DND-41 (cell line): ENCODE measurements around the gene SPATS2.

Experiments used
- CTCF ChIP-seq: IDR thresholded peaks from 2 replicates; pipeline ENCODE4 v1.5.1; 2012; ENCODE audit warnings: borderline replicate concordance, low read length, moderate library complexity, mild to moderate bottlenecking; ENCODE audit not compliant: poor library complexity, severe bottlenecking; ENCODE audit errors: extremely low read depth
- EZH2 ChIP-seq: IDR thresholded peaks from 3 replicates; pipeline ENCODE4 v1.6.1; 2012; ENCODE audit warnings: borderline replicate concordance, low read depth, mild to moderate bottlenecking, moderate library complexity, low read length, inconsistent platforms; ENCODE audit not compliant: severe bottlenecking

GRCh38 chr12:49341777-49342065 lies 25.5 kb upstream of the SPATS2 start:
- TF ChIP-seq EZH2 (no peak), CTCF (no peak)
